GM10248 (cell line): ENCODE results near the gene ANKRD12.
"Not testable (repeated sequence)": the region's sequence is repeated elsewhere in the genome, so short reads cannot be mapped to it uniquely, and the experiment has no call there.

ENCODE experiments used
- CTCF ChIA-PET: fragments of 300-600 bp; sonication (Branson Sonifier 250); formaldehyde crosslinking; extraction: SDS; loops from one replicate; lab custom pipeline; 2021; ENCODE audit warnings: antibody characterized with exemption; lab: Yijun Ruan, JAX
- POLR2A ChIA-PET: fragments of 350-650 bp; sonication (Branson Sonifier 250); formaldehyde crosslinking; extraction: SDS; loops from one replicate; lab custom pipeline; 2020; ENCODE audit warnings: antibody characterized with exemption; lab: Yijun Ruan, JAX
- DNase-seq: peaks from one replicate; pipeline ENCODE4 v3.0.0; 2012; ENCODE audit errors: extremely low spot score
- TF ChIP-seq, protein P1 (sequence below): IDR thresholded peaks from 2 replicates; pipeline ENCODE4 v1.5.1; 2012; ENCODE audit warnings: mild to moderate bottlenecking, low read depth; ENCODE audit errors: extremely low read depth, missing control alignments, control extremely low read depth

The ANKRD12 gene

DNA sequence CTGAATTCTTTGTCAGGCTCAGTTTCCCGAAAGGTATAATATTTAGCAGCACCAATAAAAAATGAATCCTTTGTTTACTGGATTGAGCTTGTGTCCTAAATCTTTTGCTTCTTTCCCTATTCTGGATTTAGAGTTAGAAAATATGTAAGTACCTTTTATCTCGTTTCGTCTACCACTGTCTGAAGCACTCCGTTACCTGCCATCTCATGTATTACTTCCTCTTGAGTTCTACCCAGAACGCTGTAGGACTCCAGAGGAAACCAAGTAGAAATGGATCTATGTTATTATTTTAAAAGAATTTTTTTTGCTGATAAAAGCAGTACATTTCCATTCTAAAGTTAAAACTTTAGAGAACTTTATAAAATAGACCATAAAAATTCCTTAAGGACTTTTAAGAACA, 13.5 kb downstream of the ANKRD12 start:
- TF ChIP-seq, protein P1, sequence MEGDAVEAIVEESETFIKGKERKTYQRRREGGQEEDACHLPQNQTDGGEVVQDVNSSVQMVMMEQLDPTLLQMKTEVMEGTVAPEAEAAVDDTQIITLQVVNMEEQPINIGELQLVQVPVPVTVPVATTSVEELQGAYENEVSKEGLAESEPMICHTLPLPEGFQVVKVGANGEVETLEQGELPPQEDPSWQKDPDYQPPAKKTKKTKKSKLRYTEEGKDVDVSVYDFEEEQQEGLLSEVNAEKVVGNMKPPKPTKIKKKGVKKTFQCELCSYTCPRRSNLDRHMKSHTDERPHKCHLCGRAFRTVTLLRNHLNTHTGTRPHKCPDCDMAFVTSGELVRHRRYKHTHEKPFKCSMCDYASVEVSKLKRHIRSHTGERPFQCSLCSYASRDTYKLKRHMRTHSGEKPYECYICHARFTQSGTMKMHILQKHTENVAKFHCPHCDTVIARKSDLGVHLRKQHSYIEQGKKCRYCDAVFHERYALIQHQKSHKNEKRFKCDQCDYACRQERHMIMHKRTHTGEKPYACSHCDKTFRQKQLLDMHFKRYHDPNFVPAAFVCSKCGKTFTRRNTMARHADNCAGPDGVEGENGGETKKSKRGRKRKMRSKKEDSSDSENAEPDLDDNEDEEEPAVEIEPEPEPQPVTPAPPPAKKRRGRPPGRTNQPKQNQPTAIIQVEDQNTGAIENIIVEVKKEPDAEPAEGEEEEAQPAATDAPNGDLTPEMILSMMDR, result no peak
- ChIA-PET POLR2A (no interaction called here), CTCF (interaction anchor here (0.9 to 1.2 kb wide), 3 partner anchors 8 to 32 kb away, joined by 3 read pairs; no protein-coding TSS in a partner anchor)
- no peak for DNase-seq

DNA sequence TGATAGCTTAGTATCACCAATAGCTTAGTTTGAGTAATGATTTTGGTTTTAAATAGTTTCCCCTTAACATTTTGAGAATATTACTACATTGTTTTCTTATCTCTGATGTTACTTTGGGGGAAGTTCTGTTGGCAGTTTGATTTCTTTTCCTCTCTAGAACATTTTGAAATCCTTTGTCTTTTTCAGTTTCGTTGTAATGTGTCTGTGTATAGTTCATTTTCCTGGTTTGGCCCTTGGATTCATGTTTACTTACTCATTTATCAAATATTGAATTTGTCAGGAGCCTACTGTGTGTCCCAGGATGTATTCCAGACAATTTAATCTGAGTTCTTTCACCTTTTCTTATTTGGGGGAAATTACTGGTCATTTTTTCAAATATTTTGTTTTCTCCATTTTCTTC, 16.7 kb downstream of the ANKRD12 start:
- ChIA-PET CTCF (interaction anchor here (0.8 to 1.1 kb wide), 2 partner anchors 11 to 14 kb away, joined by 3 read pairs; no protein-coding TSS in a partner anchor), POLR2A (no interaction called here)
- TF ChIP-seq, protein P1, result no peak
- no peak for DNase-seq

DNA sequence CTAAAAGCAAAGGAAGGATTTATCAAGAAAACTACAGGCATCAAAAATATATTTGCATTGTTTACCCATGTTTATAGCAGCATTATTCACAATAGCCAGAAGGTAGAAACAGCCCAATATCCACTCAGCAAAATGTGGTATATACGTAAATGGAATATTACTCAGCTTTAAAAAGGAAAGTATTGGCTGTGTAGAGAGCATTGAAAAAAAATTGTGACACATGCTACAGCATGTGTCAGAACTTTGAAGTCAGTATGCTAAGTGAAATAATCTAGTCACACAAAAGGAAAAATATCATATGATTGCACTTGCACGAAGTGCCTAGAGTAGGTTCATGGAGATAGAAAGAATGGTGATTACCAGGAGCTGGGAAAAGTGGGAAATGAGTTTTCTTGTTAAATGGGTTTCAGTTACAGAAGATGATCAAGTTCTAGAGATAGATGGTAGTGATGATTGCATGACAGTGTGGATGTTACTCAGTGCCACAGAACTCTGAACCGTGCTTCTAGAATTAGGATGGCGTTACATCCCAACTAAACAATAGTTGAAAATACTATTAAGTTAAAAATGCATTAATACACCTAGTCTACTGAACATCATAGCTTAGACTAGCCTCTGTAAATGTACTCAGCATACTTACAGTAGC, 20.1 kb downstream of the ANKRD12 start:
- TF ChIP-seq, protein P1, result no peak
- CTCF ChIA-PET, result interaction anchor here (1.7 kb wide), 1 partner anchor 18 kb away, joined by 4 read pairs; no protein-coding TSS in a partner anchor
- POLR2A ChIA-PET, result no interaction called here
- no peak for DNase-seq

DNA sequence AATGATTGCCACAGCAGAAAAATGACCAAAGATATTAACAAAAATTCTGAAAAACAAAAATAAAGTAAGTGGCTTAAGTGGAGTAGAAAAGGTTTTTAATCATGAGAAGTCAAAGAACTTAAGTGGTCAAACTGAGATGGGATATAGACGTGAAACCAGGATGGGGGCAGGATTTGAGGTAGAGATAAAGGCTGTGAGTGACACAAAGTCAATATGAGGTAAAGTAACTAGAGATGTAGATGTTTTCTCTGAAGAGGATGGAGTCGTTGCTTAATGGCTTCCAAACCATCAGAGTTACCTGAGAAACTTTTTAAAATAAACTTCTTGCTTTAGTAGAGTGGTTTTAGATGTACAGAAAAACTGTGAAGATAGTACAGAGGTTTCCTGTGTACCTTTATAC, 21.2 kb downstream of the ANKRD12 start:
- ChIA-PET CTCF (no interaction called here), POLR2A (no interaction called here)
- TF ChIP-seq, protein P1, result no peak
- DNase-seq, result no peak

DNA sequence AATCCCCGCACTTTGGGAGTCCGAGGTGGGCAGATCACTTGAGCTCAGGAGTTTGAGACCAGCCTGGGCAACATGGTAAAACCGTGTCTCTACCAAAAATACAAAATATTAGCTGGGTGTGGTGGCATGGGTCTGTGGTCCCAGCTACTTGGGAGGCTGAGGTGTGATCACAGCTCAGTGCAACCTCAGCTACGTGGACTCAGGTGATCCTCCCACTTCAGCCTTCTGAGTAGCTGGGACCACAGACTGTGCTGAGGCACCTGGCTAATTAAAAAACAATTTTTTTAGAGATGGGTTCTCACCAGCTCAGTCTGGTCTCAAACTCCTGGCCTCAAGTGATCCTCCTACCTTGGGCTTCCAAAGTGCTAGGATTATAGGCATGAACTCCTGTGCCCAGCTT, 23.4 kb downstream of the ANKRD12 start:
- POLR2A ChIA-PET, result no interaction called here
- no peak for DNase-seq
- TF ChIP-seq, protein P1, result no peak
- CTCF ChIA-PET, result interaction anchor here (0.7 to 2.7 kb wide), 7 partner anchors 10 to 87 kb away, joined by 3 to 11 read pairs (median 4); no protein-coding TSS in a partner anchor

DNA sequence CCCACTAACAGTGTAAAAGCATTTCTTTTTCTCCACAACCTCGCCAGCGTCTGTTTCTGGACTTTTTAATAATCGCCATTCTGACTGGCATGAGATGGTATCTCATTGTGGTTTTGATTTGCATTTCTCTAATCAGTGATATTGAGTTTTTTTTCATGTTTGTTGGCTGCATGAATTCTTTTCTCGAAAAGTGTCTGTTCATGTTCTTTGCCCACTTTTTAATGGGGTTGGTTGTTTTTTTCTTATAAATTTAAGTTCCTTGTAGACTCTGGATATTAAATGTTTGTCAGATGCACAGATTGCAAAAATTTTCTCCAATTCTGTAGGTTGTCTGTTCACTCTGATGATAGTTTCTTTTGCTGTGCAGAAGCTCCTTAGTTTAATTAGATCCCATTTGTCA, 26.1 kb downstream of the ANKRD12 start:
- DNase-seq, CTCF ChIA-PET, POLR2A ChIA-PET: not testable (repeated sequence)

DNA sequence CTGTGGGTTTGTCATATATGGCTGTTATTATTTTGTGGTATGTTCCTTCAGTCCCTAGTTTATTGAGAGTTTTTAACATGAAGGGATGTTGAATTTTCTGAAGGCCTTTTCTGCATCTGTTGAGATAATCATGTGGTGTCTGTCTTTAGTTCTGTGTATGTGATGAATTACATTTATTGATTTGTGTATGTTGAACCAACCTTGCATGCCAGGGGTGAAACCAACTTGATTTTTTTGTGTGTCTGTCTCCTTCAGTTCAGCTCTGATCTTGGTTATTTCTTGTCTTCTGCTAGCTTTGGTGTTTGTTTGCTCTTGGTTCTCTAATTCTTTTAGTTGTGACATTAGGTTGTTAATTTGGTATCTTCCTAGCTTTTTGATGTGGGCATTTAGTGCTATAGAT, 27.6 kb downstream of the ANKRD12 start:
- CTCF ChIA-PET, result interaction anchor here (1.0 to 1.3 kb wide), 2 partner anchors 11 to 18 kb away, joined by 3 read pairs; no protein-coding TSS in a partner anchor
- POLR2A ChIA-PET, DNase-seq: not testable (repeated sequence)

DNA sequence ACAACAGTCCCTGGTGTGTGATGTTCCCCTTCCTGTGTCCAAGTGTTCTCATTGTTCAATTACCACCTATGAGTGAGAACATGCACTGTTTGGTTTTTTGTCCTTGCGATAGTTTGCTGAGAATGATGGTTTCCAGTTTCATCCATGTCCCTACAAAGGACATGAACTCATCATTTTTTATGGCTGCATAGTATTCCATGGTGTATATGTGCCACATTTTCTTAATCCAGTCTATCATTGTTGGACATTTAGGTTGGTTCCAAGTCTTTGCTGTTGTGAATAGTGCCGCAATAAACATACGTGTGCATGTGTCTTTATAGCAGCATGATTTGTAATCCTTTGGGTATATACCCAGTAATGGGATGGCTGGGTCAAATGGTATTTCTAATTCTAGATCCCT, 29.3 kb downstream of the ANKRD12 start:
- POLR2A ChIA-PET, DNase-seq, CTCF ChIA-PET: not testable (repeated sequence)

DNA sequence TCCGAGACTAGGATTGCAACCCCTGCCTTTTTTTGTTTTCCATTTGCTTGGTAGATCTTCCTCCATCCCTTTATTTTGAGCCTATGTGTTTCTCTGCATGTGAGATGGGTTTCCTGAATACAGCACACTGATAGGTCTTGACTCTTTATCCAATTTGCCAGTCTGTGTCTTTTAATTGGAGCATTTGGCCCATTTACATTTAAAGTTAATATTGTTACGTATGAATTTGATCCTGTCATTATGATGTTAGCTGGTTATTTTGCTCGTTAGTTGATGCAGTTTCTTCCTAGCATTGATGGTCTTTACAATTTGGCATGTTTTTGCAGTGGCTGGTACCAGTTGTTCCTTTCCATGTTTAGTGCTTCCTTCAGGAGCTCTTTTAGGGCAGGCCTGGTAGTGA, 32.9 kb downstream of the ANKRD12 start:
- CTCF ChIA-PET, result interaction anchor here (2.6 kb wide), 1 partner anchor 9 kb away, joined by 8 read pairs; no protein-coding TSS in a partner anchor
- DNase-seq, POLR2A ChIA-PET: not testable (repeated sequence)

DNA sequence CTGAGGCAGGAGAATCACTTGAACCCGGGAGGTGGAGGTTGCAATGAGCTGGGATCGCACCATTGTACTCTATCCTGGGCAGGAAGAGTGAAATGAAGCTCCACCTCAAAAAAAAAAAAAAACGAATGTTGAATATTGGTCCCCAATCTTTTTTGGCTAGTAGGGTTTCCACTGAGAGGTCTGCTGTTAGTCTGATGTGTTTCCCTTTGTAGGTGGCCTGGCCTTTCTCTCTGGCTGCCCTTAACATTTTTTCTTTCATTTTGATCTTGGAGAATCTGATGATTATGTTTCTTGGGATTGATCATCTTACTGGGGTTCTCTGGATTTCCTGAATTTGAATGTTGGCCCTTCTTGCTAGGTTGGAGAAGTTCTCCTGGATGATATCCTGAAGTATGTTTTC, 35.3 kb downstream of the ANKRD12 start:
- CTCF ChIA-PET, result interaction anchor here (1.0 to 2.6 kb wide), 3 partner anchors 10 to 18 kb away, joined by 3 to 8 read pairs (median 4); no protein-coding TSS in a partner anchor
- POLR2A ChIA-PET, DNase-seq: not testable (repeated sequence)
